GM18870 (cell line): Measurements from ENCODE around the gene TTLL7.
"Not testable (repeated sequence)": the region's sequence is repeated elsewhere in the genome, so short reads cannot be mapped to it uniquely, and the experiment has no call there.

Experiments used
- ATAC-seq: cut with Tn5 transposase; IDR thresholded peaks from one replicate; pipeline ENCODE4 v1.9.1; 2021; ENCODE audit warnings: moderate library complexity; ENCODE audit not compliant: unreplicated experiment

Gene TTLL7

GRCh38 chr1:83934550-83934949 is 64.4 kb downstream of the TTLL7 start:
- ATAC-seq, result no peak

DNA sequence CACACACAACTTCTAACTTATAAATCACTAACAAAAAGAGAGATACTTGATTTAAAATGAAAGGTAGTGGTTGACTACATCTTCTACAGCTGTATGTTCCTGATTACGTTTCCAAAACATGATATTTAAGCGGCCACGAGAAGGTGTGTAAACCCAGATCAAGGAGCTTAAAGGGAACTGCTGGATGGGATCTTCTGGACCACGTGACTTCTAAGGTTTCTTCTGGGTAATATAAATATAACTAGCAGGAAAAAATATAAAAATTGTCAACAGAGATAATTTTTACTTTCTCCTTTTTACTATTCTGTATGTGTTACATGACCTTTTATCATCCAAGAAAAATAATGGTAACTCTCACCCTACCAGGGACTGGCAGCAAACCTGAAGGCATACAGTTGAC is 66.2 kb downstream of the TTLL7 start:
- ATAC-seq, result no peak

GRCh38 chr1:83932281-83932680 is 66.7 kb downstream of the TTLL7 start:
- ATAC-seq, result no peak

DNA sequence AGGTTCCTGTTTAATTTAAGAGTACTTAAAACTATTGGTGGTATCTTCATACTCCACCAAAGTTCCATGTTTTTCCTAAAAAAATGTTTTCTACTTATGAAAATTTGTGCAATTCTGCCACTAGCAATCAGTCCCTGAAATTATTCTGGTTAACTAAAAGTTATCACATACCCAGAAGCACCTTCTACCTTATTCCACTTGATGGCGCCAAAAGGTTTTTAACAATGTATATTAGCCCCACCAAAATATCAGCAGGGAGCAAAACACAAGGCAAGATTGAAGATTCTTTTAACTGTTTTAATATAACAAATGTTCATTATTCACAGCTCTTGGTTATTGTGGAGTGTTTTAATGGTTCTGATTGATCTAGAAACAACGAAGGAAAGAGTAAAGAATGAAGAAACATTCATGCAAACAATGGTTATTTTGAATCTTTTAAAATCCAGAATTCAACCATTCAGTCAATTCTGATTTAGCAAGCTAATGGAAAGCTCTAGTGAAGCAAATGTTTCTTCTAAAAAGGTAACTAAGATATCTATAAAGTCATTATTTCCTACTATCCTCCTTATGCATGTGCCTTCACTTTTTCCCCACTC is 67.2 kb downstream of the TTLL7 start:
- ATAC-seq, result peak; percentile 65

- ATAC-seq, result no peak
These were observed 69.7 kb downstream of the TTLL7 start for GRCh38 chr1:83929184-83929583.

GRCh38 chr1:83928396-83928795 is 70.5 kb downstream of the TTLL7 start:
- ATAC-seq, result no peak

- ATAC-seq, result no peak
These were observed 71.2 kb downstream of the TTLL7 start for GRCh38 chr1:83927701-83928100.

- no peak for ATAC-seq
These were observed 71.9 kb downstream of the TTLL7 start for GRCh38 chr1:83927061-83927460.

DNA sequence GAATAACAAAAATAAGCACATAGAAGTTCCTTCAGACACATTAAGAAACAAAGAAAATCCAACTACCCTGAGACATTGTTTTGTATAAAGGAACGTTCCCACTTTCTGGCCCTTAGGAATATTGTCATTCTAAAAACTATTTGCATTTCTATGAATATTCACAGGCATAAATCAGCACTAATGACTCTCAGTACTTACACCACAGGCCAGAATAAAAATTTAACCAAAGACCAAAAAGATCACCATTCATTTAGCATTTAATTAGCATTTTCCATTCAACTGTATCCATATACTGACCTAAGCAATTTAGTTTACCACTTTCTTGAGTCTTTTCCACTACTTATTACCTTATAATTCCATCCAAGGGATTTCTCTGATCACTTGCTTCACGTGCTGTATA is 75.4 kb downstream of the TTLL7 start:
- no peak for ATAC-seq

- ATAC-seq, result no peak
These were observed 76.5 kb downstream of the TTLL7 start for GRCh38 chr1:83922431-83922830.

DNA sequence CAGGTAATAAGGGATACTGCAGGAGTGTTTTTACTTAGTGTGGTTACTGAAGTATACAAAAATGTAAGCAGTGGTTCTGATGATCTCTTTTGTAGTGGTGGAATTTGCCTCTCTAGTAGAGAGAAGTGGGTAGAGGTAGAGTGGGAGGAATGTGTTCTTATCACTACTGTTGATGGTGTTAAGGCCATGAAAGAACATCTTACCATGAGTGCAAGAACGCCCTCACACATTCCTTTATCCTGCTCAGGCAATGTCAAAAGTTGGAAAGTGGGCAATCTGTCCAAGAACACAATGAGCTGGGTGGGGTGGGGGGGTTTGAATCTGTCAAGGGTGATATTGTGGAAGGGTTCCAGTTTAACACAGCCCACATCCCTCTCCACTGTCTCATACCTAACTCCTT is 78.6 kb downstream of the TTLL7 start:
- no peak for ATAC-seq

DNA sequence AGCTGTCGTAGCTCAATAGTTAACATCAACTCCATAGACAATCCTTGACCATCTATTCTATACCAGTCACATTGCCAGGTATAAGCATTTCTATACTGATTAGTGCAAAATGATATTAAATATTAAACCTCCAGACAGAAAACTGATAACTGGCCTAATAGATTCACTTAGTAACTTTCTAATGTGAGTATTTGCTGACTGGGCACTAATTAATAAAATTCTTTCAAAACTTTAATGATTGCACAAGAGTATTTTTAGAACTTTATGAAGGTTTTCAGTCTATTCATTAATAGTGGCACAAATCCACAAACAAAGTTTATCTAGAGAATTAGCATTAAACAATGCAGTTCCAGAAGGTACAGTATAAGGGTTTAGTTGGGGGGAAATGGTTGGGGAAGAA is 79.1 kb downstream of the TTLL7 start:
- ATAC-seq, result no peak

- ATAC-seq, result no peak
These were observed 80.1 kb downstream of the TTLL7 start for GRCh38 chr1:83918688-83919285.

DNA sequence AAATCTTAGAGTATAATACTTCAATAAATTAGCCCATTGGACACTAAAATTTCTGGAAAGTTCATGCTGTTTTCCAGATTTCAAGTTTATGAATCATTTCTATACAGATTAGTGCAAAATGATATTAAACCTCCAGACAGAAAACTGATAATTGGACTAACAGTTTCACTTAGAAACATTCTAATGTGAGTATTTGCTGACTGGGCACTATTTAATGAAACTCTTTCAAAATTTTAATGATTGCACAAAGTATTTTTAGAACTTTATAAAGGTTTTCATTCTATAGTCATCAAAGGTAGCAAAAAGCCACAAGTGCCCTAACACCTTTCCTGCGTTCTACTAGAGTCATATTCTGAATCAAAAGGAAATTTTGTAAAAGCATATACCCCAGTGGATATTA is 81.0 kb downstream of the TTLL7 start:
- ATAC-seq, result no peak

- ATAC-seq, result not testable (repeated sequence)
These were observed 82.8 kb downstream of the TTLL7 start for GRCh38 chr1:83916094-83916493.

GRCh38 chr1:83912876-83913275 is 86.1 kb downstream of the TTLL7 start:
- ATAC-seq, result no peak

- ATAC-seq, result no peak
These were observed 88.5 kb downstream of the TTLL7 start for GRCh38 chr1:83910461-83910860.

GRCh38 chr1:83909687-83910086 is 89.2 kb downstream of the TTLL7 start:
- ATAC-seq, result no peak

GRCh38 chr1:83905315-83905907 is 93.5 kb downstream of the TTLL7 start:
- no peak for ATAC-seq

DNA sequence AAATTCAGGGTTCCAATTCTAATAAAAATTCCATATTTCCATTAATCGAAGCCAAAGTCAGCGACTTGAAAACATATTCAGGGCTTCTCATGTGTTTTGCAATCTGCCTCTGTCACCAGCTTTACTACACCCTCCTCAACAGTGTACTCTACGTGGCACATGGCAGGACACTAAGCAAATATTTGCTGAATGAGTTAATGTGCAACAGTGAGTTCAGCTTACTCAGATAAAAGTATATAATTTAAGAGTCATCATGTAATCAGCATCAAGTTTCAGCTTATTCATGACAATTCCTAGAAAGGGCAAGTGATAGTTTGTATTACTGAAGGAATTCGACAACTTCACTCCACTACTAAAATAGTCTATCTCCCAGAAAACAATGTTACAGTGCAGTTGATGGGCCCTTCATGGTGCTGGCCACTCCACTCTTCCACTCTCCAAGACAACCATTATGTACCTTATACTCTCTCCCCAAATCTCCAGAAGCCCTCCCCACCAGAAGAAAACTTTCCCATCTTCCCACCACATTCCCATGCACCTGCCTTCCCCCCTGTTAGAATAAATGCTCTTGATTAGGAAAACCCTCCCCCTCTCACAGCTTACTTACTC is 97.3 kb downstream of the TTLL7 start:
- no peak for ATAC-seq

DNA sequence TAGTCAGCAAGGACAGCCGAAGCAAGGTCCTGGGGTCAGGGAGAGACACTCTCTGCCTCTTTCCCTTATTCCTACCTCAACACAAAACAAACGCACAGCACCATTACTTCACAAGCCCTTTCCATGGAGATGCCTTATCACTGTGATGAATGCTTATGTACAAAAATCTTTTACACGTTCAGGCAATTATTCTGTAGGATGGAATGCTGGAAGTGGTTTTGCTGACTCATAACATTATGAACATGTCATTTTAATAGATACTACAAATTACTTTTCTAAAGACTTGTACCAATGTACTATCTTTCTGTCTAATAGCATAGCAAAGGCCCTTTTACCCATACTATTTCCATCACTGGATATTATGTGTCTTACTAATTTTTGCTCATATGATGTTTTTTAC is 98.4 kb downstream of the TTLL7 start:
- ATAC-seq, result no peak

DNA sequence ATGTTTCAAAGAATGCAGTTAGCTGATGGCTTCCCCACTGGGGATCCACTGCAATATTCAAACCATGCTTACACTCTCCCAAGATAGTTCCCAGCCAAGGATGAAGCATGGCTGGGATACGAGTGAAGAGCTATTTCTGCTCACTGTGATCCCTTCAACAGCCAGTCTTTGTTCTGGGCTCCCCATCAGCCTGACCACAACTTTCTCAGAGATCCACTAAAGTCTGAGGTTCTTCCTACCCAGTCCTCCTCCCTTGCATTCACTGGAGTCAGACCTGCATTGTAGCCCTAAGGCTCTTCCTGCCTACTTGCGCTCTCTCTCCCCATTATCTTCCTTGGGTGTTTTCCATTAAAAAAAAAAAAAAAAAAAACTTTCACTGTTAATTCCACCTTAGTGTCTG is 101.4 kb downstream of the TTLL7 start:
- no peak for ATAC-seq
